Rectal smooth muscle tissue (tissue), 1 donor: ENCODE measurements around the gene OSBPL2.

Experiments used
- H3K27ac ChIP-seq: one replicate; pipeline ENCODE4 v1.7.0; 2013; ENCODE audit warnings: low read depth, low read length, inconsistent platforms
- H3K27me3 ChIP-seq: one replicate; pipeline ENCODE4 v1.7.0; 2013; ENCODE audit warnings: low read length; ENCODE audit not compliant: control insufficient read depth, insufficient read depth
- H3K36me3 ChIP-seq: one replicate; pipeline ENCODE4 v1.7.0; 2013; ENCODE audit warnings: low read length; ENCODE audit not compliant: control insufficient read depth, insufficient read depth
- H3K4me1 ChIP-seq: one replicate; pipeline ENCODE4 v1.7.0; 2013; ENCODE audit warnings: low read length; ENCODE audit not compliant: control insufficient read depth, insufficient read depth
- H3K4me3 ChIP-seq: one replicate; pipeline ENCODE4 v1.7.0; 2013; ENCODE audit warnings: low read length
- H3K9ac ChIP-seq: one replicate; pipeline ENCODE4 v1.7.0; 2013; ENCODE audit warnings: low read length

Gene OSBPL2

GRCh38 chr20:62209850-62210495 lies 28.3 kb upstream of the OSBPL2 start:
- no peak overlapping the region for H3K4me3 ChIP-seq
- no peaks in the 10 kb centered on the region for H3K4me1 ChIP-seq
- H3K27ac ChIP-seq: no peak overlapping the region
- no peak overlapping the region for H3K9ac ChIP-seq
- peaks cover 28% of the 10 kb centered on the region for H3K27me3 ChIP-seq
- H3K36me3 ChIP-seq: no peaks in the 10 kb centered on the region

DNA sequence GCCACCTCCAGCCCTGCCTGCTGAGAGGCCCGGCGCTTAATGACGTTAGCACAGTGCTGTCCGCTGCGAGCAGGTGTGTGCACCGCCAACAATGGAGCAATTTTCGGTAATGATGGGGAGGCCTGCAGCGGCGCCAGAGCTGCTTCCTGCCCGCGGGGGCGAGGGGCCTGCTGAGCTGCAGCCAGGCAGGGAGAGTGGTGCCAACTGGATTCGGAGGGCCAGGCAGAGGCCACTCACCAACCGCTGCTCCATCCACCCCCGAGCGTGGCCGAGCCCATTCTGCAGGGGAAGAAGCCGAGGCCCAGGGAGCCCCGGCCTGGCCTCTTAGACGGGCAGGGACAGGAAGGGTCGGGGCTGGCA lies 27.8 kb upstream of the OSBPL2 start:
- Histone ChIP-seq H3K9ac (no peak overlapping the region), H3K27me3 (peaks cover 29% of the 10 kb centered on the region)

GRCh38 chr20:62211216-62211615 lies 27.1 kb upstream of the OSBPL2 start:
- Histone ChIP-seq H3K27me3 (peaks cover 32% of the 10 kb centered on the region), H3K27ac (no peak overlapping the region), H3K4me3 (no peak overlapping the region), H3K4me1 (no peaks in the 10 kb centered on the region), H3K36me3 (no peaks in the 10 kb centered on the region), H3K9ac (no peak overlapping the region)

More for the DNA sequence above, 27.8 kb upstream of the OSBPL2 start:
- Histone ChIP-seq H3K4me1 (no peaks in the 10 kb centered on the region), H3K36me3 (no peaks in the 10 kb centered on the region), H3K27ac (no peak overlapping the region), H3K4me3 (no peak overlapping the region)

DNA sequence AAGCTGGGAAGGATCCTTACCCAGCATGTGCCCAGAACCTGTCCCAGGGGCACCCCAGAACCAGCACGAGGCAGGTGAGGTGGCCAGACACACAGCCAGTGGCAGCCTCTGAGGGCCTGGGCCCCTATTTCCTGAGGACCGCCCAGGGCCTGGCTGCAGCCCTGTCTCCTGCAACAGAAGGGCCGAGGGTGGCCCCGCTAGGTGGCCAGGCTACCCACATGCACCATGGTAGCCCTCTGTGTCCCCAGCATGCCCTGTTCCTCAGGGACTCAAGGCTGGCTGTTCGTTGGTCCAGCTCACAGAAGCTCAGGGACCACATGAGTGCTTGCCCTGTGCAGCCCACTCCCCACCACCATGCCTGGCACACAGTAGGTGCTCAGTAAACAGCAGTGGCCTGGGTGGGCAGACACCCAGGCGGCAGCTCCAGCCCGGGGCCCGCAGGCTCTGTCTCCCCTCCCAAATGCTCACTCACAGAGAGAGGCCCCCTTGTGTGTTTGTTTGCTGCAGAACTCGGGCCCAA lies 26.5 kb upstream of the OSBPL2 start:
- Histone ChIP-seq H3K27me3 (peaks cover 33% of the 10 kb centered on the region), H3K27ac (no peak overlapping the region), H3K4me3 (no peak overlapping the region), H3K4me1 (no peaks in the 10 kb centered on the region), H3K9ac (no peak overlapping the region), H3K36me3 (no peaks in the 10 kb centered on the region)

DNA sequence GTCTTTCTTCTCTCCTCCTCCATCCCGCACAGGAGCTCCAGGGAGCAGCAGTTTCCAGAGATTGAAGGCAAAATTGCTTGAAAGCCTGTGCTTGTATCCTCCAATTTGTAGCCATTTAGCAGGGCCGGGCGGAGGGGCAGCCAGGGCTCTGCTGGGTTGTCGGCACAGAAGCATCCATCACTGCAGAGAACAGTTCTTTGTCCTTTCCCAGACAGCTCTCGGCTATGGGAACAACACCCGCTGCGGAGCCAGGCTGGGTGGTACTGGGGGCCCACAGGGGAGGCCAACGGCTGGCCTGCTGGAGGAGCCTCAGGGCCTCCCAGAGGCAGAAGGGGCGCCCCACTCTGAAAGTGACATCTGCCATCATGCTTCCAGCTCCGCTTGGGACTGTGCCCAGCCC lies 26.0 kb upstream of the OSBPL2 start:
- no peak overlapping the region for H3K27ac ChIP-seq
- H3K4me3 ChIP-seq: no peak overlapping the region
- no peaks in the 10 kb centered on the region for H3K4me1 ChIP-seq
- H3K9ac ChIP-seq: no peak overlapping the region
- peaks cover 35% of the 10 kb centered on the region for H3K27me3 ChIP-seq
- no peaks in the 10 kb centered on the region for H3K36me3 ChIP-seq

GRCh38 chr20:62214067-62214466 lies 24.3 kb upstream of the OSBPL2 start:
- H3K4me1 ChIP-seq: no peaks in the 10 kb centered on the region
- H3K36me3 ChIP-seq: no peaks in the 10 kb centered on the region
- no peak overlapping the region for H3K27ac ChIP-seq
- H3K27me3 ChIP-seq: peaks cover 47% of the 10 kb centered on the region
- no peak overlapping the region for H3K4me3 ChIP-seq
- no peak overlapping the region for H3K9ac ChIP-seq

DNA sequence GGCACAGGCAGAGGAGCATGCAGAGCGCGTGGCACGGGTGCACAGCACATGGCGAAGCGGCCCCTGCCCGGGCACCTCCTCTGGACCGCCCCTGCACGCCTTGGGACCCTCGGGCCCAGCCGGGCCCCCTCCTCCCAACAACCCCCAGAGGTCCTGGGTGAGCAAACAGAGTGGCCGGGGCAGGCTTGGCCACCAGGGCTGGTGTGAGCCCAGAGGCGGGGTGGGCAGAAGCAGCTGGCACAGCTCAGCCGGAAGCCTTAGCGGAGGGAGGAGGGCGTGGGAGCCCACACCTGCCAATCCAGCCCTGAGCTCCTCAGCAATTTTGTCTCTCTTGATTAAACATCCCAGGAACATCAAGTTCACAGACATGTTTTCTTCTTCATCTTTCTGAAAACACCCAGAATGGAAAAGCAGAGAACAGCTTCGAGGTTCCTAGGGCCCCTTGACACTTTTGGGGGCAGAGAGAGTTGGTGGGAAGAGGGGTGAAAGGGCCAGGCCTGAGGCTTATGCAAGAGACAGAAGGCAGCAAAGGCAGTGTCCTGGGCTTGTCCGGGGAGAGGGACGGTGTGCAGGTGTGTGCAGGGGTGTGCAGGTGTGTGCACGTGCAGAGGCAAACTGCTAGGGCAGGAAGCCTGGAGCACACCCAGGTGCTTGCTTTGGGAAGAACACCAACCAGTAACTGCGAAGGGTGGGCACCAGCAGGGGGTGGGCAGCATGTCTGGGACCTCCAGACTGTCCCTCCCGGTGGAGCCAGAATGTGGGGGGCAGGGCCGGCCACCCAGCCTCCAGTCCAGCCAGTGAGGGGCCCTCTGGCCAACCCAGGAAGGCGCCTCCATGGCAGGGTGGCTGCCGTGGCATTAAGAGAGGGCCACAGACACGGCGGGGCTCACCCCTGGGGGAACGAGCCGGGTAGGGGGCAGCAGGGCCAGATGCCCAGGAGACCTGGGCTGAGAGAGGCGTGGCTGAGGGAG lies 23.0 kb upstream of the OSBPL2 start:
- H3K36me3 ChIP-seq: no peaks in the 10 kb centered on the region
- peaks cover 44% of the 10 kb centered on the region for H3K27me3 ChIP-seq
- H3K9ac ChIP-seq: no peak overlapping the region
- H3K4me1 ChIP-seq: no peaks in the 10 kb centered on the region
- no peak overlapping the region for H3K4me3 ChIP-seq
- no peak overlapping the region for H3K27ac ChIP-seq

DNA sequence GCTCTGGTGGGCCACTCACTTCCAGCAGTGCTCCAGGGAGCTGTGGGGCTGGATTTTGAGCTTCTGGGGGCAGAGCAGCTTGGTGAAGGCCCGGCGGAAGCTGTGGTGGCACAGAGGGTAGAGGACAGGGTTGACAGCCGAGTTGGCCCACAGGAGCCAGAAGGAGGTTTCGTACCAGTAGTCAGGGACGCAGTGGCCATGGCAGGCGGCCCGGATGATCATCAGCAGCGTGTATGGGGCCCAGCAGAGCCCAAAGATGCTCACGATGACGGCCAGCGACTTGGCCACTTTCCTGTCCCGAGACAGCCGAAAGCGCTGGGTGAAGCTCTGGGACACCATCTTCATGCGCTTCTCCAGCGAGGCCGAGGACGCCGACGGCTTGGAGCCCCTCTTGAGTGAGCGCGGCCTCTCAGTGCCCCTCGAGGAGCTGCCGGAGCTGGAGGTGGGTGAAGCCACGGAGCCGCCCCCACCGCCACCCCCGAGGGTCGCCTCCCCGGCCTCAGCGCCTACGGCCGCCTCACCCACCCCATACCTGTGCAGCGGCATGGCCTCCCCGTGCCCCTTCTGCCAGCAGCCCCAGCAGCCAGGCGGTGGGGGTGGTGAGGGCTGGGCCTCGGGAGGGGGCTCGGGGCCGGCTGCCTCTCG lies 22.2 kb upstream of the OSBPL2 start:
- no peak overlapping the region for H3K4me3 ChIP-seq
- no peak overlapping the region for H3K9ac ChIP-seq
- peaks cover 42% of the 10 kb centered on the region for H3K27me3 ChIP-seq
- no peaks in the 10 kb centered on the region for H3K4me1 ChIP-seq
- no peak overlapping the region for H3K27ac ChIP-seq
- H3K36me3 ChIP-seq: no peaks in the 10 kb centered on the region

DNA sequence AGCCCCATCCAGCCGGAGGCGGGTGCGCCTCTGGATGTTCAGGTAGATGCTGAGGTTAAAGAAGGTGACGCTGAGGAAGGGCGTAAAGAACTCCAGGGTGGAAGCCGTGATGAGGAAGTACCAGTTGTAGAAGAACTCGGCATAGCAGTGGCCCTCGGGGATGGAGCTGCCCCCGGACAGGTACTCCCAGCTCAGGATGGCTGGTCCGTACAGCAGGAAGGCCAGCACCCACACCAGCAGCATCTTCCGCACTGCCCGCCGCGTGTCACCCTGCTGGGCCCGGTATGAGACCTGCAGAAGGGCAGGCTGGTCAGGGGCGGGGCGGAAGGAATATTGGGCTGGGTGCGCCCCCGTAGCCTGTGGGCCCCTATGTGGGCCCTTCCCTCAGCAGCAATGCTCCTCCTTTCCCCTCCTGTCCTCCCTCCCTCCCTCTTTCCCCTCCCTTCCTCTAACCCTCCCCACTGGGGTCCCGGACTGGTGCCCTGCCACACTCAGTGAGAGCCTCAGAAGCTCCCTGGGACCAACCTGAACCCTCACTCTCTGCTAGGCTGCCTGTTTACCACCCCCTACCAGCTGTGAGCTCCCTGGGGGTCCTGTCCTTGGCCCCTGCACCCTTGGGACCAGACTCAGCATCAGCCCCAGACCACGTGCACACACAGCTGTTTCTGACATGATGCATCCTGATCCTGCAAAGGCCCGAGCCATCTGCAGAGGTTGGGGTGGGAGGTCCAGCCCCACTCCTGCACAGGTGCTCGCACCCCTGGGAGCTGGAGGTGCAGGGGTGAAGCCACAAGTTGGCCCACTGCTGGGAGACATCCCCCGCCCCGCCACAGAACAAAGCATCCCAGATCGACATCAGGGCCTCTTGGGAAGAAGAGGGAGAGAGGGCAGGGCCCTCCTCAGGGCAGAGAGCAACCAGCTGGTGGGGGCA lies 21.4 kb upstream of the OSBPL2 start:
- Histone ChIP-seq H3K9ac (no peak overlapping the region), H3K4me3 (no peak overlapping the region), H3K27ac (no peak overlapping the region), H3K36me3 (no peaks in the 10 kb centered on the region), H3K4me1 (no peaks in the 10 kb centered on the region), H3K27me3 (peaks cover 44% of the 10 kb centered on the region)

- Histone ChIP-seq H3K4me1 (no peaks in the 10 kb centered on the region), H3K27ac (no peak overlapping the region), H3K36me3 (no peaks in the 10 kb centered on the region), H3K27me3 (peaks cover 48% of the 10 kb centered on the region), H3K9ac (no peak overlapping the region), H3K4me3 (no peak overlapping the region)
Measured at GRCh38 chr20:62217913-62218773, 20.2 kb upstream of the OSBPL2 start.
